GM13976 (cell line): ENCODE results near the gene SLC12A2.

ENCODE experiments used
- DNase-seq: peaks from one replicate; pipeline ENCODE4 v3.0.0; 2012; ENCODE audit warnings: low spot score
- in situ Hi-C: fragments of 300-500 bp; cut with MboI; formaldehyde crosslinking; loops from one replicate; pipeline ENCODE4 v1.12.0; 2022; ENCODE audit warnings: low sequenced_read_pairs, mixed read lengths, inconsistent platforms; ENCODE audit not compliant: unreplicated experiment
- TF ChIP-seq, protein P1 (sequence below): IDR thresholded peaks from 2 replicates; pipeline ENCODE4 v1.5.1; 2012; ENCODE audit warnings: borderline replicate concordance, mild to moderate bottlenecking; ENCODE audit not compliant: insufficient read depth; ENCODE audit errors: extremely low read depth, missing control alignments, control extremely low read depth

Gene SLC12A2

DNA sequence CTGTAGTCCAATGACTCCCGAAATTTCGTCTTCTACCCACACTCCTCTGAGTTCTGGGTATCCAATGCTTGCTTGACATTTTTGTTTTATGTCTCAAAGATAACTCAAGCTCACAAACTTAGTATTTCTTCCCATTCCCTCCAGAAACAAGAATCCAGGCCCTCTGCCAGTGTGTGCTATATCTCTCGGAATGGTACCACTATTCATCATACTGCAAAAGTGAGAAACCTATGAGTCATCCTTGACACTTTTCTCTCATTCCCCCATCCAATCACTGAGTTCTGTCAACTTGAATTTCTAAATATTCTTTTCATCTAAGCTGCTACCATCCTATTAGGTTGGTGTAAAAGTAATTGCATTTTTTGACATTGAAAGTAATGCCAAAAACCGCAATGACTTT, 9.8 kb downstream of the SLC12A2 start:
- in situ Hi-C loops = loop anchor here (25.0 kb wide), 1 partner anchor 531 kb away; no protein-coding TSS in a partner anchor
- TF ChIP-seq, protein P1, sequence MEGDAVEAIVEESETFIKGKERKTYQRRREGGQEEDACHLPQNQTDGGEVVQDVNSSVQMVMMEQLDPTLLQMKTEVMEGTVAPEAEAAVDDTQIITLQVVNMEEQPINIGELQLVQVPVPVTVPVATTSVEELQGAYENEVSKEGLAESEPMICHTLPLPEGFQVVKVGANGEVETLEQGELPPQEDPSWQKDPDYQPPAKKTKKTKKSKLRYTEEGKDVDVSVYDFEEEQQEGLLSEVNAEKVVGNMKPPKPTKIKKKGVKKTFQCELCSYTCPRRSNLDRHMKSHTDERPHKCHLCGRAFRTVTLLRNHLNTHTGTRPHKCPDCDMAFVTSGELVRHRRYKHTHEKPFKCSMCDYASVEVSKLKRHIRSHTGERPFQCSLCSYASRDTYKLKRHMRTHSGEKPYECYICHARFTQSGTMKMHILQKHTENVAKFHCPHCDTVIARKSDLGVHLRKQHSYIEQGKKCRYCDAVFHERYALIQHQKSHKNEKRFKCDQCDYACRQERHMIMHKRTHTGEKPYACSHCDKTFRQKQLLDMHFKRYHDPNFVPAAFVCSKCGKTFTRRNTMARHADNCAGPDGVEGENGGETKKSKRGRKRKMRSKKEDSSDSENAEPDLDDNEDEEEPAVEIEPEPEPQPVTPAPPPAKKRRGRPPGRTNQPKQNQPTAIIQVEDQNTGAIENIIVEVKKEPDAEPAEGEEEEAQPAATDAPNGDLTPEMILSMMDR = no peak
- DNase-seq = no peak

DNA sequence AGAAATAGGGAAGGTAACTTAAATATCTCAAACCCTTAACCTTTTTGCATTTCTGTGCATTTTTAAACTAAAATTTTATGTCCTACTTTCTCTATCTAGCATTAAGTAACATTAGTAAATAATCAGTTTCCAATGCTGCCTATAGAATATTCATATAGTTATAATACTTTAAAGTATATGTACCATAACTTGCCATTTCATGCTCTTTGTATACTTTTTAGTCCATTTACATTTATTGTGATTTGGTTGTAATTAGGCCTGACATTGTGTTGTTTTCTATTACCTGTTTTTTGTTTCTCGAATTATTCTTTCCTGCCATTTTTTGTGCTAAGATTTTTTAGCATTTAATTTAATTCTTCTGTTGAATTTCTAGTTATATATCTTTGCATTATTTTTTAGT, 13.7 kb downstream of the SLC12A2 start:
- in situ Hi-C loops = loop anchor here (25.0 kb wide), 1 partner anchor 535 kb away; no protein-coding TSS in a partner anchor
- no peak for DNase-seq
- TF ChIP-seq, protein P1 = no peak

DNA sequence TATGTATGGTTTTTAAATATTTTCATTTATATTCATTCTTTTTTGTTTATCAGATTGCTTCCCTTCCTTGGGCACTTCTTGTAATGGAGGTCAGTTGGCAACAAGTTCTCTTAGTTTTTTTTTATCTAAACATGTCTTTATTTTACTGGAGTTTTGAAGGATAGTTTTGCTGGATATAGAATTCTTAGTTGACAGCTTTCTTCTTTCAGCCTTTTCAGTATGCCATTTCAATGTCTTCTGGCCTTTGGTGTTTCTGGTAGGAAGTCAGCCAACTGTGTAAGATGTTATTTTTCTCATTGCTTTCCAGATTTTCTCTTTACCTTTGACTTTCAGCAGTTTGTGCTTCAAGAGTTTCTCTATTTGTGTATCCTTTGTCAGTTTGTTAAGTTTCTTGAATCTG, 14.2 kb downstream of the SLC12A2 start:
- TF ChIP-seq, protein P1 = no peak
- DNase-seq = no peak
- in situ Hi-C loops = loop anchor here (25.0 kb wide), 1 partner anchor 535 kb away; no protein-coding TSS in a partner anchor

DNA sequence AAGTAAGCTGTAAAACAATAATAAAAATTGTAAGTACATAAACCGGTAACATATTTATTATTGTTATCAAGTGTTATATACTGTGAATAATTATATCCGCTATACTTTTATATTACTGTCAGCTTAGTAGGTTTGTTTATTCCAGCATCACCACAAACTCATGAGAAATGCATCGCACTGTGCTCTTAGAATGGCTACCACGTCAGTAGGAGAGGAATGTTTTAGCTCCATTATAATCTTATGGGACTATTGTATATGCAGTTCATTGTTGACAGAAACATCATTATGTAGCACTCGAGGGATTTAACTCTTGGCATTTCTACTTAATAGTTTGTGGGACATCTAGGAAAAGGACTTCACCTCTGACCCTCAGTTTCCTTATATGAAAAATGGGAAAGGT, 16.4 kb downstream of the SLC12A2 start:
- in situ Hi-C loops = loop anchor here (25.0 kb wide), 1 partner anchor 538 kb away; no protein-coding TSS in a partner anchor
- TF ChIP-seq, protein P1 = no peak
- DNase-seq = no peak

DNA sequence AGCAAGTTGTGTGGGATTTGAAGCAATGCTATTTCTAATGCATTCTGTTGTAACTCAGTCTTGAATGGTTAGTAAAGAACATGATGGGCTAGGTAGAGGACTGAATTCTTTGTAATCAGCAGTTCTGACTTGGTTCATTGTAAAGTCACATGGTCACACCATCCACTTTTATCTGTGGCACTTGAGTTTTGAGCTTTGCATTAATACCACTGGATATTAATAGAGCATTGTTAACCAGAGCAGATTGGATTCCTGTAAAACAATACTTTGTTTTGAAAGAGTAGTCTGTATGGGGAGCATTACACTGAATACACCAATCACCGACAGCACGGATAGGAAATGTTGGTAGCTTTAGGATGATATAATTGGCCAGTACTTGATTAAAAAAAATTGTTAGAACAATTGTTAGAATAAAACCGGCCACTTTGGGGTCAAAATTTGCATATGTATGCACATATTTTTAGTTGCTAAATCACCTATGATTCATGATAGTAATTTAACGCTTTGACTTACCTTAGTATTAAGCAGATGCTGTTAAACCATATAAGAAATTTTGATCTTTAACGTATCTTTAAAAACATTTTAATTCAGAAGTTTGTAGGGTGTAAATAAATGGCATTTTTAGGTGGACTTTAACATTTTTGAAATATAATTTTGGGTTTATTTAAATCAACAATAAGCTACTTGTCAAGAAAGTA, 17.4 kb downstream of the SLC12A2 start:
- no peak for DNase-seq
- TF ChIP-seq, protein P1 = no peak
- in situ Hi-C loops = no loop called here

DNA sequence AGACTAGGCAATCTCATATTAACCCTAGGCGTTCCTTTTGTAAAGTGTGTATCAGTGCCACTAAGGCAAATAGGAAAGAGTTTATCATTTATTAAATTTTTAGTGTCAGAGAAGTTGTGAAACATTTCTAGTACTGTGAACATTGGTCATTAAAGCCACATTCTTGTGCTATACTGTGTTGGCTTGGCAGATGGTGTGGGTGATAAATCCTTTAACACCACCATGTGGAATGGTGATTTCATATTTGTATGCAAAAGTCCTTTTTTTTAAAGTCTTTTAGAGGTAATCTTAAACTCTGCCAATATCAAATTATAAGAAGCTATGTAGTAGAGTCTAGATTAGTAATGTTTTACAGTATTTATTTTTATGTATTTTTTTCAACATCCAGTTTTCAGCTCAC, 18.1 kb downstream of the SLC12A2 start:
- TF ChIP-seq, protein P1 = no peak
- in situ Hi-C loops = no loop called here

More for the DNA sequence above, 18.1 kb downstream of the SLC12A2 start:
- DNase-seq = no peak
